ENCODE results near the gene ZNF155.
A peak's percentile ranks its signal among the peaks of the same experiment; 100 is the strongest.

Gene ZNF155

GRCh38 chr19:43966079-43966694 is 17.8 kb upstream of the ZNF155 start:
- ATAC-seq (replicated peaks; ENCODE audit: extremely low read depth, poor library complexity, severe bottlenecking) (no peak), DNase-seq (ENCODE audit: low spot score in 2 of 2) (no peak)
- no peaks in the 10 kb centered on the region for H3K4me1 Mint-ChIP-seq
- no peaks in the 10 kb centered on the region for H3K27me3 Mint-ChIP-seq
- no peak overlapping the region for H3K27ac Mint-ChIP-seq (ENCODE audit: low read depth)
- H3K9me3 Mint-ChIP-seq: peaks cover 38% of the 10 kb centered on the region
- H3K4me3 Mint-ChIP-seq: no peak overlapping the region
- peaks cover 7% of the 10 kb centered on the region for H3K36me3 Mint-ChIP-seq (ENCODE audit: insufficient read depth)

DNA sequence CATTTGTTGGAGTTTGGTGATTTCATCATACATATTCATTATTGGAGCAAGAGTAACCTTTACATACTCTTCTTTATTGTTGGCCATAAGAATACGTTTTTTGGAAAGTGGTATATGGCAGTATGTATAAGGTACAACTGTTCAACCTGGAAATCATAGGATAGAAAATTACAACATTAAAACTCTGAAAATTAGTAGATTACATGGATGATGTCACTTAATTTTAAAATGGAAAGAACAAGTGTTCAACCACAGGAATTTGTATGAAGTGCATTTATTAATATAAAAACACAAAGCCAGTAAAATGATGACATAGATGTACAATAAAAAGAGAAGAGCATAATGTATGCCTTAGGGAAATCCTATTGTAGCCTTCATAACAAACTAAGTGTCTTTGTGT is 7.3 kb upstream of the ZNF155 start:
- Mint-ChIP-seq H3K36me3 (ENCODE audit: insufficient read depth) (peaks cover 1% of the 10 kb centered on the region), H3K4me1 (no peaks in the 10 kb centered on the region), H3K27me3 (no peaks in the 10 kb centered on the region), H3K27ac (ENCODE audit: low read depth) (no peak overlapping the region), H3K4me3 (no peak overlapping the region), H3K9me3 (peaks cover 15% of the 10 kb centered on the region)
- ATAC-seq (replicated peaks; ENCODE audit: extremely low read depth, poor library complexity, severe bottlenecking) (no peak), DNase-seq (ENCODE audit: low spot score in 2 of 2) (no peak)

GRCh38 chr19:43983544-43983911 is 460 bp upstream of the ZNF155 start:
- Mint-ChIP-seq H3K27me3 (no peaks in the 10 kb centered on the region), H3K27ac (ENCODE audit: low read depth) (peak overlapping the region; percentile 75), H3K9me3 (peaks cover 1% of the 10 kb centered on the region), H3K36me3 (ENCODE audit: insufficient read depth) (peaks cover 2% of the 10 kb centered on the region), H3K4me3 (peak overlapping the region; percentile 89), H3K4me1 (peaks cover 8% of the 10 kb centered on the region)
- DNase-seq (ENCODE audit: low spot score in 2 of 2) (no peak), ATAC-seq (replicated peaks; ENCODE audit: extremely low read depth, poor library complexity, severe bottlenecking) (no peak)

DNA sequence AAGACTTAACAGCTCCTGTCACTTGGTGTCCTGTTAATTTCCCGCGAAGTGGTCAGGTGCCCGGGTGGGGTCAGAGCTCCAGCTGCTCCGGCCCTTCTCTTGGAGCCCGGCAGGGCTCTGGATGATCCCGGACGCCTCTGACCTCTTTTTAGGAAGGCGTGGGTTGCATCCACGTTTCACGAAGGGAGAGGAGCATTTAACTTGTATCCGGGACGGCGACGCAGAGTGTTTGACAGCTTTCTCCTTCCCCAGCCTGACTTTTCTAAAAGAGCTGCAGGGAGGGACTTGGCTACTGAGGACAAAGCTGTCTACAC is 656 bp downstream of the ZNF155 start:
- H3K36me3 Mint-ChIP-seq (ENCODE audit: insufficient read depth): peaks cover 11% of the 10 kb centered on the region
- ATAC-seq (replicated peaks; ENCODE audit: extremely low read depth, poor library complexity, severe bottlenecking) (no peak), DNase-seq (ENCODE audit: low spot score in 2 of 2) (no peak)
- peak overlapping the region; percentile 89 for H3K4me3 Mint-ChIP-seq
- H3K27me3 Mint-ChIP-seq: no peaks in the 10 kb centered on the region
- no peaks in the 10 kb centered on the region for H3K9me3 Mint-ChIP-seq
- peak overlapping the region; percentile 75 for H3K27ac Mint-ChIP-seq (ENCODE audit: low read depth)
- H3K4me1 Mint-ChIP-seq: peaks cover 8% of the 10 kb centered on the region

DNA sequence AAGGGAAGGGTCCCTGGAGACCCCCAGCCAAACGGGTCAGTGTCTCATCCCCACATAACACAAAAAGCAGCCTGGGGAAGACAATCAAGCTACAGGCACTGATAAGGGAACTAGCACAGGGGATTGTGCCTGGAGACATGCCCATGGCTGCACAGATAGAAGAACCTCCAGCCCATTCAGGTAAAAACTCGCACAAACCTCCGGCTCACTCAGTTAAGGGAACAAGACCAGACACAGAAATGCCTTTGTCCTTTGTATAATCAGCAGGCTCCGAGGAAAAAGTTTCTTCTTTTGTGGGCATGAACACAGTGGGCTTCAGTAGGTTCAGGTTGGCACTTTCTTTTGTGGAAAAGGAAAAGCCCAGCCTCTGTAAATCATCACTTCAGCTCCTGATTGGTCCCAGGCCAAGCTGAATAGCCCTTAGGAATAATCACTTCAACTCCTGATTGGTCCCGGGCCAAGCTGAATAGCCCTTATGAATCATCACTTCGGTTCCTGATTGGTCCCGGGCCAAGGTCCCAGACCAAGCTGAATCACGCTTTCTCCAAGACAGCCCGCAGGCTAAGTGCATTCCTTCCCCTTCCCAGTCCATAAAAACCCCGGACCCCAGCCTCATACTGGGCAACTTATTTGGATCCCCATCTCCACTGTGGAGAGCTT is 13.8 kb downstream of the ZNF155 start:
- ATAC-seq (replicated peaks; ENCODE audit: extremely low read depth, poor library complexity, severe bottlenecking): no peak
- no peak for DNase-seq (ENCODE audit: low spot score in 2 of 2)

DNA sequence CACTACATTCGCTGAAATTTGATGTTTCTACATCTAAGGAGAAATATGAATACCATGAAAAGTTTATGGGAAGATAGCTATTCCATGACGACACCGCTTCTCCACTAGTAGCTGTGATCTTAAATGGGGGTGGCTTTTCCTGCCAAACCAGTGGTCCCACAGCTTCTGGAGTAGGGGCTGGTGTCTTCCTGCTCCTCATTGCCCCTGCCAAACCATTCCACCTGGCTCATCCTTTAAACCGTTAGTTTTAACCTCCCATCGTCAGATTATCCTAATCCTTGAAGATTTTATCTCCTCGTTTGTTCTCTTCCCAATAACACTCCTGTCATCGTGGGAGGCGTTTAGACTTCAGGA is 18.2 kb downstream of the ZNF155 start:
- Mint-ChIP-seq H3K36me3 (ENCODE audit: insufficient read depth) (peaks cover 8% of the 10 kb centered on the region), H3K9me3 (peaks cover 18% of the 10 kb centered on the region), H3K4me3 (peak overlapping the region; percentile 96), H3K27me3 (no peaks in the 10 kb centered on the region), H3K4me1 (peaks cover 26% of the 10 kb centered on the region), H3K27ac (ENCODE audit: low read depth) (peak overlapping the region; percentile 90)
- DNase-seq (ENCODE audit: low spot score in 2 of 2) (no peak), ATAC-seq (replicated peaks; ENCODE audit: extremely low read depth, poor library complexity, severe bottlenecking) (no peak)

More for the DNA sequence above, 13.8 kb downstream of the ZNF155 start:
- no peak overlapping the region for H3K27ac Mint-ChIP-seq (ENCODE audit: low read depth)
- H3K4me3 Mint-ChIP-seq: no peak overlapping the region
- peaks cover 19% of the 10 kb centered on the region for H3K9me3 Mint-ChIP-seq
- H3K27me3 Mint-ChIP-seq: no peaks in the 10 kb centered on the region
- peaks cover 10% of the 10 kb centered on the region for H3K4me1 Mint-ChIP-seq
- peaks cover 30% of the 10 kb centered on the region for H3K36me3 Mint-ChIP-seq (ENCODE audit: insufficient read depth)

DNA sequence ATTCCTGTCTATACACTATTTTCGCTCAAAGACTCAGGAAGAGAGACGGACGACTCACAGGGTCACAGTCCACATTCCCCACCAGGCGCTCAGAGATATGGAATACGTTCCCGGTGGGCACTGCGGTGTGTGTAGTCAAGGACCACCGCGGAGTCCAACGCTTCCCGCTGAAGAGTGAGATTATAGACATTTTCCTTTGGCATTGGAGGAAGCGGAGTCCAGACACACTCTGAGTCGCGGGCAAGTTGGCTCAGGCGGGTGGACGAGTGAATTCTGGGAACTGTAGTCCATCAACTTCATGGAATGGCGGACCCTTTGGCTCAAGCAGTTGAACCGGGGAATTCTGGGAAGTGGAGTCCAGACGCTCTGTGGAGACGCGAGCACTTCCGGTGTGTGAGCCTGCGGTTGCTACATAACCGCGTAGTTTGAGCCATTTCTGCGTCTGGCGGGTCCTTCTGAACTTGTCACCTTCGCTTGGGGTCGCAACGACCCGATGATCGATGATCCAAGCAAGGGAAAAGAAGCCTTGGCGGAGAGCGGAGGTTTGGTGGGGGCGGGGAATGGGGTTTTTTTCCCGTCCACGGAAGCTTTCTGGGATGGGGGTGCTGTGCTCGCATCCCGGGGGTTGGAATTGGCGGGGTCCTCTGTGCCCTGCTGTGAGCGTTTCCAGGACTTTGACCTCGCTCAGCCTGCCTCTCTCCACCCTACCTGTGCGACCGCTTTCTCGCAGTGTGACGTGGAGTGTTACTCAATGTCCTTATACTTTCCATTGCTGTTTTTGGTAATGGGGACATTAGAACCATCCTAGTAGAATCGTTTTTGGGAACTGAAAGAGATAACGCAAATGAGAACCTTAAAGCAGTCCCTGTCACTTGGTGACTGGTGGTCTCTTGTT is 18.8 kb downstream of the ZNF155 start, which contains the start of gene ZNF230:
Gene ZNF230, plus strand, starts transcription at position 392 of the 895 bp plus-strand sequence. CDS start 4,122 bp downstream, outside the sequence.
- peaks cover 25% of the 10 kb centered on the region for H3K9me3 Mint-ChIP-seq

GRCh38 chr19:44003461-44004009 is 19.5 kb downstream of the ZNF155 start:
- peaks cover 17% of the 10 kb centered on the region for H3K36me3 Mint-ChIP-seq (ENCODE audit: insufficient read depth)
- H3K4me3 Mint-ChIP-seq: peak overlapping the region; percentile 96
- DNase-seq (ENCODE audit: low spot score in 2 of 2): no peak
- peak; percentile 48 for ATAC-seq (replicated peaks; ENCODE audit: extremely low read depth, poor library complexity, severe bottlenecking)
- peaks cover 21% of the 10 kb centered on the region for H3K9me3 Mint-ChIP-seq
- H3K27ac Mint-ChIP-seq (ENCODE audit: low read depth): peak overlapping the region; percentile 90
- H3K27me3 Mint-ChIP-seq: no peaks in the 10 kb centered on the region
- peaks cover 32% of the 10 kb centered on the region for H3K4me1 Mint-ChIP-seq

More for the DNA sequence above, 18.8 kb downstream of the ZNF155 start, which contains the start of gene ZNF230:
- ATAC-seq (replicated peaks; ENCODE audit: extremely low read depth, poor library complexity, severe bottlenecking) (peak; percentile 97), DNase-seq (ENCODE audit: low spot score in 2 of 2) (peak; percentile 51 to 73)
- Mint-ChIP-seq H3K4me1 (peaks cover 32% of the 10 kb centered on the region), H3K27me3 (no peaks in the 10 kb centered on the region), H3K36me3 (ENCODE audit: insufficient read depth) (peaks cover 11% of the 10 kb centered on the region), H3K27ac (ENCODE audit: low read depth) (peak within 1 kb of the TSS; percentile 90), H3K4me3 (peak within 1 kb of the TSS; percentile 96)

DNA sequence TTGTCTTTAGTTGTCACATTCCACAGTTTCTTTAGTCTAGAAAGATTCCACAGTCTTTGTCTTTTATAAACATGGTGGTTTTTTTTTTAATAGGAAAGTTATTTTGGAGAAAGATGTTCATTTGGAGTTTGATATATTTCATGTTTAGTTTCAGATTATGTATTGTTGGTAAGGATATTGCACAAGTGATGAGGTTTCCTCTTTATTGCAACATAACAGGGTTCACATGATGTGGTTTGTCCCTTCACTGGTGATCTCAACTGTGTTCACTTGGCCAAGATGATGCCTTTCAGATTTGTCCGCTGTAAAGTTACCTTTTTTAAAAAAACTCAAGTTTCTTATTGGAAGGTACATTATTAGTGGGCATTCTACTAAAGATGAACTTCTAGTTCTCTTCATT is 22.0 kb downstream of the ZNF155 start:
- no peak overlapping the region for H3K27ac Mint-ChIP-seq (ENCODE audit: low read depth)
- DNase-seq (ENCODE audit: low spot score in 2 of 2): no peak
- H3K4me1 Mint-ChIP-seq: peaks cover 32% of the 10 kb centered on the region
- ATAC-seq (replicated peaks; ENCODE audit: extremely low read depth, poor library complexity, severe bottlenecking): no peak
- H3K9me3 Mint-ChIP-seq: peaks cover 33% of the 10 kb centered on the region
- no peaks in the 10 kb centered on the region for H3K27me3 Mint-ChIP-seq
- H3K4me3 Mint-ChIP-seq: no peak overlapping the region
- H3K36me3 Mint-ChIP-seq (ENCODE audit: insufficient read depth): peaks cover 32% of the 10 kb centered on the region

GRCh38 chr19:44007473-44007872 is 23.5 kb downstream of the ZNF155 start:
- H3K27me3 Mint-ChIP-seq: no peaks in the 10 kb centered on the region
- no peak overlapping the region for H3K4me3 Mint-ChIP-seq
- ATAC-seq (replicated peaks; ENCODE audit: extremely low read depth, poor library complexity, severe bottlenecking) (no peak), DNase-seq (ENCODE audit: low spot score in 2 of 2) (no peak)
- peaks cover 25% of the 10 kb centered on the region for H3K4me1 Mint-ChIP-seq
- no peak overlapping the region for H3K27ac Mint-ChIP-seq (ENCODE audit: low read depth)
- peaks cover 41% of the 10 kb centered on the region for H3K9me3 Mint-ChIP-seq
- H3K36me3 Mint-ChIP-seq (ENCODE audit: insufficient read depth): peaks cover 37% of the 10 kb centered on the region

- Mint-ChIP-seq H3K4me3 (no peak overlapping the region), H3K27me3 (no peaks in the 10 kb centered on the region), H3K9me3 (peaks cover 56% of the 10 kb centered on the region), H3K27ac (ENCODE audit: low read depth) (no peak overlapping the region), H3K4me1 (peaks cover 9% of the 10 kb centered on the region), H3K36me3 (ENCODE audit: insufficient read depth) (peaks cover 34% of the 10 kb centered on the region)
- DNase-seq (ENCODE audit: low spot score in 2 of 2) (no peak), ATAC-seq (replicated peaks; ENCODE audit: extremely low read depth, poor library complexity, severe bottlenecking) (no peak)
Measured at GRCh38 chr19:44010468-44010867, 26.5 kb downstream of the ZNF155 start.

DNA sequence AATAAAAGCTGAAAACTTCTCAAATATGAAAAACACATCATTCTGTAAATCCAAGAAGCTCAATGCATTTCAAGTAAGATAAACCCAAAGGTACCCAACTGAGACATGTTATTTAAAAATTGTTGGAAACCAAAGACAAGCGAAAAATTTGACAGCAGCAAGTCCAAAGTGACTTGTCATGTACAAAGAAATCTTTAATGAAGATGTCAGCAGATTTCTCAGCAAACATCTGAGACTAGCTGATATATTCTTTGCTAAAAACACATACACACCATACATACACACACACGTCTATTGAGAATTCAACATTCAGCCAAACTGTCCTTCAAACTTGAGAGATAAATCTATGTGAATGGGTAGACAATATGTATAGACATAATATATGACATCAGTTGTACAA is 35.5 kb downstream of the ZNF155 start:
- no peak for DNase-seq (ENCODE audit: low spot score in 2 of 2)
- Mint-ChIP-seq H3K4me3 (no peak overlapping the region), H3K36me3 (ENCODE audit: insufficient read depth) (no peaks in the 10 kb centered on the region), H3K27ac (ENCODE audit: low read depth) (no peak overlapping the region), H3K27me3 (peaks cover 42% of the 10 kb centered on the region), H3K9me3 (peaks cover 13% of the 10 kb centered on the region), H3K4me1 (peaks cover under 1% of the 10 kb centered on the region)
- no peak for ATAC-seq (replicated peaks; ENCODE audit: extremely low read depth, poor library complexity, severe bottlenecking)

Measured in central memory CD8-positive, alpha-beta T cell (primary cell).